HCT116 (cell line): ENCODE measurements around the gene PRR12. TPM values are rescaled to one million over a fixed set of nuclear protein-coding genes. Genes with fewer than 3 reads are reported as not detected.

Experiments used
- ATAC-seq: fragments of 200-7000 bp; cut with Tn5 transposase; 2 replicates; pipeline ENCODE4 v1.9.1; 2020; ENCODE audit warnings: mild to moderate bottlenecking, moderate library complexity
- BruUV-seq: library from RNA; stranded (reverse); fragments of 400-500 nt; replicated peaks from 2 replicates; lab custom pipeline; 2021; lab: Mats Ljungman, UMichigan
- CTCF ChIA-PET: fragments of 300-600 bp; sonication (Branson Sonifier 250); formaldehyde crosslinking; loops from one replicate; lab custom pipeline; 2021; ENCODE audit warnings: antibody characterized with exemption; lab: Charles Lee
- POLR2A ChIA-PET: fragments of 300-600, 350-600 bp; sonication (Branson Sonifier 250); formaldehyde crosslinking; loops from one replicate; lab custom pipeline; 2021; ENCODE audit warnings: antibody characterized with exemption; lab: Charles Lee
- RAD21 ChIA-PET, 2 experiments: fragments of 300-600 bp; sonication (Branson Sonifier 250); formaldehyde crosslinking; loops; one replicate each; lab custom pipeline; 2023; ENCODE audit warnings: low total read pairs in 2 of 2; ENCODE audit not compliant: uncharacterized antibody in 2 of 2, unreplicated experiment in 2 of 2, low non-redundant PET in 1 of 2; lab: Charles Lee
- DNase-seq: peaks from one replicate; pipeline ENCODE4 v3.0.0-alpha.2; 2010; ENCODE audit warnings: low read depth, low spot score
- H2AFZ ChIP-seq: fragments of 200-600 bp; shearing (Covaris generic), sonication (generic); 2 replicates; pipeline ENCODE4 v1.6.1; 2017; ENCODE audit warnings: low read depth, mixed run types, mixed read lengths, antibody characterized with exemption, low read length; ENCODE audit not compliant: poor library complexity, severe bottlenecking
- H3K27ac ChIP-seq: 2 replicates; pipeline ENCODE4 v1.5.1; 2012; ENCODE audit warnings: low read depth, low read length
- H3K27me3 ChIP-seq: fragments of 200-600 bp; sonication (generic); 2 replicates; pipeline ENCODE4 v1.6.1; 2016; ENCODE audit warnings: mixed run types, low read length, mixed read lengths; ENCODE audit not compliant: insufficient read depth
- H3K36me3 ChIP-seq, 2 experiments: fragments of 200-500 bp in 1 of 2; fragments of 200-600 bp in 1 of 2; sonication (Bioruptor generic) in 1 of 2; sonication (generic) in 1 of 2; 2 replicates each; pipeline versions ENCODE4 v1.5.1 to v1.6.1; 2014 to 2016; ENCODE audit warnings: low read length in 2 of 2, inconsistent platforms in 1 of 2, mixed read lengths in 1 of 2, mixed run types in 1 of 2; ENCODE audit not compliant: insufficient read depth in 2 of 2, control insufficient read depth in 1 of 2
- H3K4me1 ChIP-seq, 2 experiments: fragments of 200-600 bp in 1 of 2; sonication (generic) in 1 of 2; 2 replicates each; pipeline versions ENCODE4 v1.5.1 to v1.6.1; 2012 to 2017; ENCODE audit warnings: low read length in 2 of 2, inconsistent platforms in 1 of 2, mild to moderate bottlenecking in 1 of 2, mixed read lengths in 1 of 2, mixed run types in 1 of 2, moderate library complexity in 1 of 2; ENCODE audit not compliant: insufficient read depth in 2 of 2, control insufficient read depth in 1 of 2
- H3K4me2 ChIP-seq: fragments of 200-600 bp; sonication (generic); 2 replicates; pipeline ENCODE4 v1.6.1; 2017; ENCODE audit warnings: mixed run types, low read length, mixed read lengths
- H3K4me3 ChIP-seq, 2 experiments: fragments of 200-600 bp in 1 of 2; sonication (generic) in 1 of 2; replicated peaks in 1 of 2; 2 replicates each; pipeline ENCODE4 v1.5.1; 2011 to 2016; ENCODE audit warnings: low read length in 2 of 2, control low read depth in 1 of 2, low read depth in 1 of 2, mild to moderate bottlenecking in 1 of 2, mixed read lengths in 1 of 2, mixed run types in 1 of 2
- H3K79me2 ChIP-seq: fragments of 200-600 bp; sonication (generic); 2 replicates; pipeline ENCODE4 v1.6.1; 2017; ENCODE audit warnings: mild to moderate bottlenecking, mixed run types, low read length, moderate library complexity, mixed read lengths; ENCODE audit not compliant: insufficient read depth
- H3K9ac ChIP-seq: fragments of 200-600 bp; sonication (generic); 2 replicates; pipeline ENCODE4 v1.6.1; 2016; ENCODE audit warnings: low read length, mixed read lengths
- H3K9me2 ChIP-seq: fragments of 200-600 bp; sonication (generic), shearing (Covaris generic); 2 replicates; pipeline ENCODE4 v1.6.1; 2017; ENCODE audit warnings: mixed run types, mild to moderate bottlenecking, moderate library complexity; ENCODE audit not compliant: insufficient read depth
- H3K9me3 ChIP-seq, 2 experiments: fragments of 200-500 bp in 1 of 2; fragments of 200-600 bp in 1 of 2; sonication (Bioruptor generic) in 1 of 2; sonication (generic) in 1 of 2; 2 replicates each; pipeline ENCODE4 v1.6.1; 2014 to 2017; ENCODE audit warnings: low read length in 2 of 2, mixed read lengths in 2 of 2, inconsistent platforms in 1 of 2, low read depth in 1 of 2, mild to moderate bottlenecking in 1 of 2, mixed run types in 1 of 2, moderate library complexity in 1 of 2; ENCODE audit not compliant: control insufficient read depth in 1 of 2, insufficient read depth in 1 of 2
- H4K20me1 ChIP-seq: fragments of 200-600 bp; sonication (generic), shearing (Covaris generic); 2 replicates; pipeline ENCODE4 v1.6.1; 2017; ENCODE audit warnings: mixed run types, mild to moderate bottlenecking, moderate library complexity; ENCODE audit not compliant: insufficient read depth
- CBX3 ChIP-seq: IDR thresholded peaks from 2 replicates; pipeline ENCODE4 v1.6.1; 2012; ENCODE audit warnings: low read depth
- EGR1 ChIP-seq: IDR thresholded peaks from 2 replicates; pipeline ENCODE4 v1.6.1; 2012; ENCODE audit warnings: low read depth
- ELF1 ChIP-seq: IDR thresholded peaks from 2 replicates; pipeline ENCODE4 v1.6.1; 2012; ENCODE audit warnings: low read depth, borderline replicate concordance
- EZH2 ChIP-seq: fragments of 200-600 bp; sonication (generic); IDR thresholded peaks from 2 replicates; pipeline ENCODE4 v1.6.1; 2017; ENCODE audit warnings: antibody characterized with exemption, mixed run types
- EZH2phosphoT487 ChIP-seq: fragments of 200-600 bp; IDR thresholded peaks from 2 replicates; pipeline ENCODE4 v1.6.1; 2018; ENCODE audit warnings: antibody characterized with exemption, borderline replicate concordance
- JUND ChIP-seq: IDR thresholded peaks from 2 replicates; pipeline ENCODE4 v1.6.1; 2012
- POLR2A ChIP-seq: IDR thresholded peaks from 2 replicates; pipeline ENCODE4 v1.7.0; 2011; ENCODE audit warnings: borderline replicate concordance; ENCODE audit not compliant: insufficient read depth, insufficient read length; ENCODE audit errors: extremely low read depth
- POLR2AphosphoS5 ChIP-seq: IDR thresholded peaks from 2 replicates; pipeline ENCODE4 v1.6.1; 2011; ENCODE audit warnings: mild to moderate bottlenecking, low read depth, low read length, moderate library complexity
- RAD21 ChIP-seq: IDR thresholded peaks from 2 replicates; pipeline ENCODE4 v1.6.1; 2012; ENCODE audit warnings: low read depth, mild to moderate bottlenecking
- REST ChIP-seq: IDR thresholded peaks from 2 replicates; pipeline ENCODE4 v1.6.1; 2012; ENCODE audit warnings: low read depth
- TCF7L2 ChIP-seq: IDR thresholded peaks from 2 replicates; pipeline ENCODE4 v1.7.0; 2011; ENCODE audit warnings: borderline replicate concordance, inconsistent platforms; ENCODE audit not compliant: insufficient read depth, insufficient read length; ENCODE audit errors: extremely low read depth
- ZFX ChIP-seq: fragments of 450-650 bp; IDR thresholded peaks from 2 replicates; pipeline ENCODE4 v1.6.1; 2017
- intact Hi-C: fragments of 100-400 bp; cut with micrococcal nuclease; formaldehyde crosslinking; loops from 2 replicates; pipeline ENCODE4 v1.10.0; 2022
- total RNA-seq: library from RNA; stranded (reverse); gene quantifications from one replicate; pipeline ENCODE4 v1.2.1, GENCODE V29; 2021; ENCODE audit not compliant: unreplicated experiment
- TF ChIP-seq, protein P1 (sequence below): IDR thresholded peaks from 2 replicates; pipeline ENCODE4 v1.6.1; 2011; ENCODE audit warnings: mild to moderate bottlenecking, low read length, moderate library complexity; ENCODE audit not compliant: insufficient replicate concordance; ENCODE audit errors: extremely low read depth
- TF ChIP-seq, protein P2 (sequence below), 3 experiments: fragments of 200-600 bp in 1 of 3; sonication (generic) in 1 of 3; IDR thresholded peaks in 2 of 3; conservative IDR thresholded peaks in 1 of 3; 2 replicates each; pipeline ENCODE4 v1.5.1; 2012 to 2017; ENCODE audit warnings: low read depth in 2 of 3, low read length in 2 of 3, antibody characterized with exemption in 1 of 3, borderline replicate concordance in 1 of 3, control low read depth in 1 of 3, mild to moderate bottlenecking in 1 of 3, mixed read lengths in 1 of 3, mixed run types in 1 of 3, moderate library complexity in 1 of 3; ENCODE audit not compliant: insufficient read depth in 1 of 3

PRR12 gene
- total RNA-seq, 1 experiment from 2014 or later: 26.9 TPM

- no peaks in the 10 kb centered on the region for H4K20me1 ChIP-seq
- no peaks in the 10 kb centered on the region for H3K27me3 ChIP-seq
- no peak for ATAC-seq
- ChIA-PET RAD21 (no interaction called here), POLR2A (interaction anchor here (1.0 to 1.8 kb wide), 3 partner anchors 8 to 16 kb away, joined by 3 to 5 read pairs (median 3); partner anchors contain the start of genes RRAS and SCAF1), CTCF (no interaction called here)
- no peak overlapping the region for H2AFZ ChIP-seq
- H3K9me3 ChIP-seq: no peaks in the 10 kb centered on the region
- peaks cover 30 to 56% of the 10 kb centered on the region in 2 experiments; a peak in 3 of 4 replicates for H3K36me3 ChIP-seq
- no TSS peak for BruUV-seq
- no peak for DNase-seq
- TF ChIP-seq CBX3 (no peak), POLR2A (no peak), ZFX (no peak), EZH2phosphoT487 (no peak), REST (no peak), POLR2AphosphoS5 (no peak), JUND (no peak), RAD21 (no peak), EZH2 (no peak), TCF7L2 (no peak), ELF1 (no peak), EGR1 (no peak)
- TF ChIP-seq, protein P1, sequence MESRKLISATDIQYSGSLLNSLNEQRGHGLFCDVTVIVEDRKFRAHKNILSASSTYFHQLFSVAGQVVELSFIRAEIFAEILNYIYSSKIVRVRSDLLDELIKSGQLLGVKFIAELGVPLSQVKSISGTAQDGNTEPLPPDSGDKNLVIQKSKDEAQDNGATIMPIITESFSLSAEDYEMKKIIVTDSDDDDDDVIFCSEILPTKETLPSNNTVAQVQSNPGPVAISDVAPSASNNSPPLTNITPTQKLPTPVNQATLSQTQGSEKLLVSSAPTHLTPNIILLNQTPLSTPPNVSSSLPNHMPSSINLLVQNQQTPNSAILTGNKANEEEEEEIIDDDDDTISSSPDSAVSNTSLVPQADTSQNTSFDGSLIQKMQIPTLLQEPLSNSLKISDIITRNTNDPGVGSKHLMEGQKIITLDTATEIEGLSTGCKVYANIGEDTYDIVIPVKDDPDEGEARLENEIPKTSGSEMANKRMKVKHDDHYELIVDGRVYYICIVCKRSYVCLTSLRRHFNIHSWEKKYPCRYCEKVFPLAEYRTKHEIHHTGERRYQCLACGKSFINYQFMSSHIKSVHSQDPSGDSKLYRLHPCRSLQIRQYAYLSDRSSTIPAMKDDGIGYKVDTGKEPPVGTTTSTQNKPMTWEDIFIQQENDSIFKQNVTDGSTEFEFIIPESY: no peak
- TF ChIP-seq, protein P2, sequence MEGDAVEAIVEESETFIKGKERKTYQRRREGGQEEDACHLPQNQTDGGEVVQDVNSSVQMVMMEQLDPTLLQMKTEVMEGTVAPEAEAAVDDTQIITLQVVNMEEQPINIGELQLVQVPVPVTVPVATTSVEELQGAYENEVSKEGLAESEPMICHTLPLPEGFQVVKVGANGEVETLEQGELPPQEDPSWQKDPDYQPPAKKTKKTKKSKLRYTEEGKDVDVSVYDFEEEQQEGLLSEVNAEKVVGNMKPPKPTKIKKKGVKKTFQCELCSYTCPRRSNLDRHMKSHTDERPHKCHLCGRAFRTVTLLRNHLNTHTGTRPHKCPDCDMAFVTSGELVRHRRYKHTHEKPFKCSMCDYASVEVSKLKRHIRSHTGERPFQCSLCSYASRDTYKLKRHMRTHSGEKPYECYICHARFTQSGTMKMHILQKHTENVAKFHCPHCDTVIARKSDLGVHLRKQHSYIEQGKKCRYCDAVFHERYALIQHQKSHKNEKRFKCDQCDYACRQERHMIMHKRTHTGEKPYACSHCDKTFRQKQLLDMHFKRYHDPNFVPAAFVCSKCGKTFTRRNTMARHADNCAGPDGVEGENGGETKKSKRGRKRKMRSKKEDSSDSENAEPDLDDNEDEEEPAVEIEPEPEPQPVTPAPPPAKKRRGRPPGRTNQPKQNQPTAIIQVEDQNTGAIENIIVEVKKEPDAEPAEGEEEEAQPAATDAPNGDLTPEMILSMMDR (IDR thresholded peaks at IDR 0.05 in 2 of 3, conservative IDR thresholded peaks at IDR 0.05 in 1 of 3; ENCODE audit: borderline replicate concordance in 1 of 3, insufficient read depth in 1 of 3, low read depth in 2 of 3, low read length in 2 of 3): no peak
- H3K4me1 ChIP-seq: no peaks in the 10 kb centered on the region
- peaks cover 8% of the 10 kb centered on the region; the same call in 1 of the 2 replicates for H3K79me2 ChIP-seq
- H3K27ac ChIP-seq: no peak overlapping the region; the same call in 1 of the 2 replicates
- no peak overlapping the region for H3K4me2 ChIP-seq
- H3K4me3 ChIP-seq: no peak overlapping the region
- H3K9me2 ChIP-seq: no peaks in the 10 kb centered on the region
- intact Hi-C loops: no loop called here
- no peak overlapping the region for H3K9ac ChIP-seq
These were observed 65.6 kb downstream of the PRR12 start for GRCh38 chr19:49656456-49657109.
